DND-41 (cell line): ENCODE data around the gene RNF207.

Source experiments
- ATAC-seq: fragments of 200-7000 bp; cut with Tn5 transposase; 3 replicates; pipeline ENCODE4 v1.9.1; 2021; ENCODE audit warnings: low read depth; ENCODE audit not compliant: insufficient read depth
- DNase-seq: peaks from one replicate; pipeline ENCODE4 v3.0.0-alpha.2; 2020
- H2AFZ ChIP-seq: 2 replicates; pipeline ENCODE4 v1.6.0; 2012; ENCODE audit warnings: low read depth, low read length
- H3K27ac ChIP-seq: 2 replicates; pipeline ENCODE4 v1.5.1; 2012; ENCODE audit warnings: low read length, inconsistent platforms
- H3K27me3 ChIP-seq: fragments of 200-600 bp; sonication (generic); 2 replicates; pipeline ENCODE4 v1.6.0; 2012; ENCODE audit warnings: low read length, mild to moderate bottlenecking, inconsistent platforms; ENCODE audit not compliant: insufficient read depth, poor library complexity
- H3K36me3 ChIP-seq: 2 replicates; pipeline ENCODE4 v1.5.1; 2012; ENCODE audit warnings: low read length, inconsistent platforms; ENCODE audit not compliant: insufficient read depth
- H3K4me1 ChIP-seq: 2 replicates; pipeline ENCODE4 v1.5.1; 2012; ENCODE audit warnings: mild to moderate bottlenecking, low read length; ENCODE audit not compliant: insufficient read depth
- H3K4me2 ChIP-seq: 2 replicates; pipeline ENCODE4 v1.6.0; 2012; ENCODE audit warnings: mild to moderate bottlenecking, moderate library complexity, low read length, inconsistent platforms; ENCODE audit not compliant: insufficient read depth
- H3K4me3 ChIP-seq, 2 experiments: fragments of 200-600 bp in 1 of 2; shearing (Covaris generic) in 1 of 2; 2 replicates each; pipeline ENCODE4 v1.5.1; 2012 to 2016; ENCODE audit warnings: inconsistent platforms in 2 of 2, low read length in 2 of 2, mild to moderate bottlenecking in 2 of 2, low read depth in 1 of 2, moderate library complexity in 1 of 2
- H3K79me2 ChIP-seq: 2 replicates; pipeline ENCODE4 v1.6.0; 2012; ENCODE audit warnings: low read length, inconsistent platforms; ENCODE audit not compliant: insufficient read depth
- H3K9ac ChIP-seq: 2 replicates; pipeline ENCODE4 v1.6.0; 2012; ENCODE audit warnings: low read depth, mild to moderate bottlenecking, inconsistent platforms, low read length, moderate library complexity
- H3K9me3 ChIP-seq: 2 replicates; pipeline ENCODE4 v1.5.1; 2012; ENCODE audit warnings: low read length, moderate library complexity, mild to moderate bottlenecking, inconsistent platforms; ENCODE audit not compliant: insufficient read depth, severe bottlenecking
- H4K20me1 ChIP-seq: 2 replicates; pipeline ENCODE4 v1.6.0; 2012; ENCODE audit warnings: low read length; ENCODE audit not compliant: insufficient read depth
- EZH2 ChIP-seq: IDR thresholded peaks from 3 replicates; pipeline ENCODE4 v1.6.1; 2012; ENCODE audit warnings: borderline replicate concordance, low read depth, mild to moderate bottlenecking, moderate library complexity, low read length, inconsistent platforms; ENCODE audit not compliant: severe bottlenecking
- TF ChIP-seq, protein P1 (sequence below): IDR thresholded peaks from 2 replicates; pipeline ENCODE4 v1.5.1; 2012; ENCODE audit warnings: borderline replicate concordance, low read length, moderate library complexity, mild to moderate bottlenecking; ENCODE audit not compliant: poor library complexity, severe bottlenecking; ENCODE audit errors: extremely low read depth

RNF207 gene

DNA sequence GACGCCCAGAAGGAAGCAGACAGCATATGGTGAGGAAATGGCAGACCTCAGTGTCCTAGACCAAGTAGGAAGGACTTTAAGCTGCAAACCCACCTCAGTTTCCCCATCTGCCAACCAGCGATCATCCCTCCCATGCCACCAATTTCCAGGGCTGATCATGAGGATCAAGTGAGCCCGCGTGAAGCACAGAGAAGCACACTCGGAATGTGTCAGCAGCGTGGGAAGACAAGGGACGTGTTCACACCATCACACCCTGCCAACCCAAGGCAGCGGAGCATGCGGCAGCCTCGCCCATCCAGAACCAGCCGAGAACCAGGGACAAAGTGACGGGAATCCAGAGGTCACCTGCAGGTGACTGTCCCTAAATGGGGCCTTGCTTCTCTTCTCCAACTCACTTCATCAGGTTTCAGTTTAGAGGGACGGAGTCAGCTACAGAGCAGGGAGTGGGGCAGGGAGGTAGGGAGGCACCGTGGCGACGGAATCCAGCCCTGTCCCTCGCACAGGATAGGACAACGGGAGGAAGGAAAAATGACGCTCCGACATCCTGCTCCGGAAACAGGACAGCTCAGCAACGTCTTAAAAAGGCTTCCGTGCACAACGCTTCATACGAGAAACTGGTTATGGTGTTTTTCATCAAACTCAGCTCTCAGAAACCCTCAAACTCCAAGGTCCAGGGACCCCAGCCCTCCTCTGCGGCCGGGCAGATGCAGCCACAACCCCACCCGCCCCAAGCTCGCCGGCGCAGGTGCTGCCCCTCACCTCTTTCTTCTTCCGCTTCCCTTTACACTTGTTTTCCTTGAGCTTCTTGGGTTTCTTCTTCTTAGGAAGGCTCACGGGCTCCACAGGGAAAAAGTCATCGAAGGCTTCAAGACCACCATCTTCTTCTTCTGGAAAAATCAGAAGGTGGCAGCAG lies 38.3 kb upstream of the RNF207 start:
- Histone ChIP-seq H3K36me3 (no peaks in the 10 kb centered on the region), H4K20me1 (peaks cover 26% of the 10 kb centered on the region), H3K4me1 (no peaks in the 10 kb centered on the region), H3K4me3 (no peak overlapping the region), H3K9ac (no peak overlapping the region), H3K4me2 (no peak overlapping the region), H3K9me3 (no peaks in the 10 kb centered on the region), H3K27ac (no peak overlapping the region), H3K79me2 (no peaks in the 10 kb centered on the region), H3K27me3 (no peaks in the 10 kb centered on the region), H2AFZ (no peak overlapping the region)
- TF ChIP-seq EZH2 = no peak
- TF ChIP-seq, protein P1, sequence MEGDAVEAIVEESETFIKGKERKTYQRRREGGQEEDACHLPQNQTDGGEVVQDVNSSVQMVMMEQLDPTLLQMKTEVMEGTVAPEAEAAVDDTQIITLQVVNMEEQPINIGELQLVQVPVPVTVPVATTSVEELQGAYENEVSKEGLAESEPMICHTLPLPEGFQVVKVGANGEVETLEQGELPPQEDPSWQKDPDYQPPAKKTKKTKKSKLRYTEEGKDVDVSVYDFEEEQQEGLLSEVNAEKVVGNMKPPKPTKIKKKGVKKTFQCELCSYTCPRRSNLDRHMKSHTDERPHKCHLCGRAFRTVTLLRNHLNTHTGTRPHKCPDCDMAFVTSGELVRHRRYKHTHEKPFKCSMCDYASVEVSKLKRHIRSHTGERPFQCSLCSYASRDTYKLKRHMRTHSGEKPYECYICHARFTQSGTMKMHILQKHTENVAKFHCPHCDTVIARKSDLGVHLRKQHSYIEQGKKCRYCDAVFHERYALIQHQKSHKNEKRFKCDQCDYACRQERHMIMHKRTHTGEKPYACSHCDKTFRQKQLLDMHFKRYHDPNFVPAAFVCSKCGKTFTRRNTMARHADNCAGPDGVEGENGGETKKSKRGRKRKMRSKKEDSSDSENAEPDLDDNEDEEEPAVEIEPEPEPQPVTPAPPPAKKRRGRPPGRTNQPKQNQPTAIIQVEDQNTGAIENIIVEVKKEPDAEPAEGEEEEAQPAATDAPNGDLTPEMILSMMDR = no peak
- ATAC-seq (no peak), DNase-seq (no peak)

DNA sequence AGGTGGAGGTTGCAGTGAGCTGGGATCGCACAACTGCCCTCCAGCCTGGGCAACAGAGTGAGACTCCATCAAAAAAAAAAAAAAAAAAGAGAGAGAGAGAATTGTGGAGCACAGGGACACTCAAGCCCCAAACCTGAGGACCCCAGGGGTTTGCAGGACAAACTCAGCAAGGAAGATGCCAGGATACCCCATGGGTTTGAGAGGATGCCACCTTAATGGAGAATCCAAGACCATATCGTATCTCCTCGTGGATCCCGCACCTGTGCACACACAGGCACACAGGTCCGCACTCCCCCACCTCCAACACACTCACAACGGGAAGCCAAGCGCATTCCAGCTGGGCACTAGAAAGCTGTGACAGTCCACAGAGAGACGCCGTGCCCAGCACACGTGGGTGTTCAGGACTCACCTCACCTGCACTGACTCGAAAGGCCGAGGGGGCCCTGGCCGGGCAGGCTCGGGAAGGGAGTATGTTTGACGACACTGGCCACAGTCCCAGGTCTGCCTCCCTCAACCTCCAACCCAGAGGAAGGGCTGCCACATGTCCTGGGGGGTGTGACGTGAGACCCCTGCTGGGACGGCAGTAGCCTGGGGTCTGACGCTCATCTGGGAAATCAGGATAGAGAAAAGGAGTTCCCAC lies 36.9 kb upstream of the RNF207 start:
- no peak overlapping the region for H3K4me3 ChIP-seq
- no peak overlapping the region for H3K27ac ChIP-seq
- H3K9me3 ChIP-seq = no peaks in the 10 kb centered on the region
- peaks cover 15% of the 10 kb centered on the region; the same call in 1 of the 2 replicates for H4K20me1 ChIP-seq
- H3K27me3 ChIP-seq = no peaks in the 10 kb centered on the region
- H3K9ac ChIP-seq = no peak overlapping the region
- TF ChIP-seq, protein P1 = no peak
- no peak for TF ChIP-seq EZH2
- ATAC-seq (no peak), DNase-seq (no peak)
- H3K79me2 ChIP-seq = no peaks in the 10 kb centered on the region
- H3K4me1 ChIP-seq = no peaks in the 10 kb centered on the region
- no peaks in the 10 kb centered on the region for H3K36me3 ChIP-seq
- no peak overlapping the region for H3K4me2 ChIP-seq
- no peak overlapping the region for H2AFZ ChIP-seq

DNA sequence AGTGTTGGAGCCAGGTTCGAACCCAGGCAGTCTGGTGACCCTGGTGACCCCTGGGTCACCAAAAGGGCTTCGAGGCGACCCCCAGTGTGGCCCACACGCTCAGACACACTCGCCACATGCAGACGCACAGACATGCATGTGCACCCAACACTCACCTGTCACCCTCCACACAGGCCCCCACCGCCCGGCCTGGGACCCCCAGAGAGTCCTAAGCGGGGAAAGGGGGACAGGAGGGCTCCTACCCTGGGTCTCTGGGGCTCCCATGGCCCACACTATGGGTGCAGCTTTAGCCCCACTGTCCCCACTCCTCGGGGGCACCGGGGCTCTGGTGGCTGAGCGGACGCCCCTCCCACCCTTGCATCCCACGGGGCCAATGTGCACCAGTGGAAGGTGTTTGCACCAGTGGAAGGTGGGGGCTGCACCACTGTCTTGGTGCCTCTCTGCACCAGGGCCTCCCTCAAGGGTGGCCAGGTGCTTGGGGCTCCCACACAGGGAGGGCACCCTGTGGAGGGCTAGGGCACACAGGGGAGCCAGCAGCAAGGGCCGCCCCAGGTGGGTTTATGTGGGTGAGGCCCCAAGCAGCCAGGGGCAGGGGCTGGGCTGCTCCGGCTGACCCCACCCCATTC lies 35.7 kb upstream of the RNF207 start:
- ATAC-seq (no peak), DNase-seq (no peak)
- no peak overlapping the region for H3K4me3 ChIP-seq
- no peak overlapping the region for H3K27ac ChIP-seq
- no peaks in the 10 kb centered on the region for H3K79me2 ChIP-seq
- no peak overlapping the region for H2AFZ ChIP-seq
- H3K4me2 ChIP-seq = no peak overlapping the region
- no peaks in the 10 kb centered on the region for H3K4me1 ChIP-seq
- H4K20me1 ChIP-seq = peaks cover 13% of the 10 kb centered on the region; the same call in 1 of the 2 replicates
- no peaks in the 10 kb centered on the region for H3K9me3 ChIP-seq
- TF ChIP-seq EZH2 = no peak
- TF ChIP-seq, protein P1 = no peak
- no peaks in the 10 kb centered on the region for H3K36me3 ChIP-seq
- H3K9ac ChIP-seq = no peak overlapping the region
- no peaks in the 10 kb centered on the region for H3K27me3 ChIP-seq
